HG03066 (cell line): ENCODE results near the gene SNAPC4.

Experiments
- ATAC-seq: cut with Tn5 transposase; IDR thresholded peaks from one replicate; pipeline ENCODE4 v1.9.1; 2021; ENCODE audit warnings: low read depth; ENCODE audit not compliant: unreplicated experiment

SNAPC4 gene, protein sequence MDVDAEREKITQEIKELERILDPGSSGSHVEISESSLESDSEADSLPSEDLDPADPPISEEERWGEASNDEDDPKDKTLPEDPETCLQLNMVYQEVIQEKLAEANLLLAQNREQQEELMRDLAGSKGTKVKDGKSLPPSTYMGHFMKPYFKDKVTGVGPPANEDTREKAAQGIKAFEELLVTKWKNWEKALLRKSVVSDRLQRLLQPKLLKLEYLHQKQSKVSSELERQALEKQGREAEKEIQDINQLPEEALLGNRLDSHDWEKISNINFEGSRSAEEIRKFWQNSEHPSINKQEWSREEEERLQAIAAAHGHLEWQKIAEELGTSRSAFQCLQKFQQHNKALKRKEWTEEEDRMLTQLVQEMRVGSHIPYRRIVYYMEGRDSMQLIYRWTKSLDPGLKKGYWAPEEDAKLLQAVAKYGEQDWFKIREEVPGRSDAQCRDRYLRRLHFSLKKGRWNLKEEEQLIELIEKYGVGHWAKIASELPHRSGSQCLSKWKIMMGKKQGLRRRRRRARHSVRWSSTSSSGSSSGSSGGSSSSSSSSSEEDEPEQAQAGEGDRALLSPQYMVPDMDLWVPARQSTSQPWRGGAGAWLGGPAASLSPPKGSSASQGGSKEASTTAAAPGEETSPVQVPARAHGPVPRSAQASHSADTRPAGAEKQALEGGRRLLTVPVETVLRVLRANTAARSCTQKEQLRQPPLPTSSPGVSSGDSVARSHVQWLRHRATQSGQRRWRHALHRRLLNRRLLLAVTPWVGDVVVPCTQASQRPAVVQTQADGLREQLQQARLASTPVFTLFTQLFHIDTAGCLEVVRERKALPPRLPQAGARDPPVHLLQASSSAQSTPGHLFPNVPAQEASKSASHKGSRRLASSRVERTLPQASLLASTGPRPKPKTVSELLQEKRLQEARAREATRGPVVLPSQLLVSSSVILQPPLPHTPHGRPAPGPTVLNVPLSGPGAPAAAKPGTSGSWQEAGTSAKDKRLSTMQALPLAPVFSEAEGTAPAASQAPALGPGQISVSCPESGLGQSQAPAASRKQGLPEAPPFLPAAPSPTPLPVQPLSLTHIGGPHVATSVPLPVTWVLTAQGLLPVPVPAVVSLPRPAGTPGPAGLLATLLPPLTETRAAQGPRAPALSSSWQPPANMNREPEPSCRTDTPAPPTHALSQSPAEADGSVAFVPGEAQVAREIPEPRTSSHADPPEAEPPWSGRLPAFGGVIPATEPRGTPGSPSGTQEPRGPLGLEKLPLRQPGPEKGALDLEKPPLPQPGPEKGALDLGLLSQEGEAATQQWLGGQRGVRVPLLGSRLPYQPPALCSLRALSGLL (N-terminal part only)

DNA sequence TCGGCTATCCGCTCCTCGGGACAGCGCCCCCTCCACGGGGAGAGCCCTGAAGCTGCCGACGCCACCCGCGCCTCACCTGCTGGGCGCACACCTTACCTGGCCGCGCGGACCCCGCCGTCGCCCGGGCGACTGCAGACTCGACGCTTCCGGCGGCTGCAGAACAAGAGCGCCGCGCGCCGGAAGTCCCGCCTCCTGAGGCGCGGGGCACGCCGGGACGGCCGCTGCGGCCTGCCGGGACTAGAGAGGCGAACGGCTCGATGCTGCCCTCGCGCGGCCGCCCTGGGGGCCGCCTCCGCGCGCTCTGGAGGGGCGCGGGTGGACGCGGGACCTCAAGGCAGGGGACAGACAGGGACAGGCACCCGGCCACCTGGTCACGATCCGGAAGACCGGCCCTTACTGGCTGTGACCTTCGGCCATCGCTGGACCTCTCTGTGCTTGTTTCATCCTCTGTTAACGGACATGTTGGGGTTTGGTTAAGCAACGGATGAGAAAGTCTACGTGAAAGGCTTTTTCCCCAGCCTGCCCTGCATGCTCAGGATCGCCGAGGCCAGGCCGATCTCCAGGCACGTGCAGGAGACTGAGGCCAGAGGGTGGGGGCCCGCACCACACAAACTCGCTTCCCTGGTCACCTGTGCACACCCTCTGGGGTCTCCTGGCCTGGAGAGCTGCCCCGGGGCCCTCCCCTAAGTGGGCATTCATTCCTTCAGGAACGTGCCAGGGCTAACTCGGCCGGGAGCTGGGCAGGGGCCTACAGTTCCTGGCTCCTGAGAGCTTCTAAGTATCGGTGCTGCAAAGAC is at the start of gene SNAPC4:
Gene SNAPC4, minus strand, starts transcription at position 133 of the 797 bp plus-strand sequence. CDS start 1,742 bp downstream, outside the sequence.
- peak; percentile 65 for ATAC-seq

DNA sequence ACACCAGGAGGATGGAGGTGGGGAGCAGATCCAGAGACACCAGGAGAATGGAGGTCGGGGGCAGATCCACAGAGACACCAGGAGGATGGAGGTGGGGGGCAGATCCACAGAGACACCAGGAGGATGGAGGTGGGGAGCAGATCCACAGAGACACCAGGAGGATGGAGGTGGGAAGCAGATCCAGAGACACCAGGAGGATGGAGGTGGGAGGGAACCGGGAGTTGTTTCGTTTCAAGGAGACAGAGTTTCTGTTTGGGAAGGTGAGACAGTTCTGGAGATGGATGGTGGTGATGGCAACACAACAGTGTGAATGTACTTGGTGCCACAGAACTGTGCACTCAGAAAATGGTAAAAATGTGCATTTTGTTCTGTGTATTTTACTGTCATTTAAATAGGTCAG is 48.7 kb upstream of the SNAPC4 start:
- ATAC-seq: no peak

DNA sequence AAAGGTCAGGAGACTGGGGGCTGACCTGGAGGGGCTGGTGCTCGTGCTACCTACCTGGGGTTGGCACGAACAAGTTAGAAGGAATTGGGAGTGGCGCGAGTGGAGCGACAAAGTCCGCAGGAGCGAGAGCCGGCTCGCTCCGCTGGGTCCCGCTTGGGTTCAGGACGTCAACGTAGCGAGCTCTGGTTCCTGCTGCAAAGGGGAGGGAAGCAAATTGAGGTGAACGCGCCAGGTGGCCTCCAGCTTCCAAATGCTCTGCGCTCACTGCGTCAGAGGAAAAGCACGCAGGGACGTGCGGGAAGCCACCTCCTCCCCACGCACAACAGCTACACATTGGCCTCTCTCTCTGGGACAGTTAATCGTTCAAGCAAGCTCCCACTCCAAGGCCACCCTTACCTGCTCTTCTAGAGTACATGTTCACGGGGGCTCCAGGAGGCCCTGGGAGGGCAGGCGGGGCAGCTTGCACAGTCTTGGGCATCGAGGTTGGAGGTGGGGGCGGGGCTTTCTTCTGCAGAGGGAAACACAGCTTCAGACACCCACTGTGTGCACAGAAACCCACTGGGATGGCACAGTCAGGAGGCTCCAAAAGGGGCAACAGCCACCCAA is 47.3 kb upstream of the SNAPC4 start:
- ATAC-seq: no peak

DNA sequence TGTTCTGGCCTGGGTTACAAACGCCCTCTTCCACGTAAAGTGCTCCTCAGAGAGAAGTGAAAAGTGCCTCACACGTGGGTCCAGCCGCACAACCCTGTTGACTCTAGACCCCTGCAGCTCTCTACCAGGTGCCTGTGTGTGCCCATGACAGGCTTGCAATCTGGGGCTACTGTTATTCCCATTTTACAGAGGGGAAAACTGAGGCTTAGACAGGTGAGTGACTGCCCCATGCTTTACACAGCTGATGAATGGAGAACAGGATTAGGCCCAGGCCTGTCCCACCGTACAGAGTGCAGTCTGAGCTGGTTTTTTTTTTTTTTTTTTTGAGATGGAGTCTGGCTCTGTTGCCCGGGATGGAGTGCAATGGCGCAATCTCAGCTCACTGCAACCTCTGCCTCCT is 45.8 kb upstream of the SNAPC4 start:
- no peak for ATAC-seq

DNA sequence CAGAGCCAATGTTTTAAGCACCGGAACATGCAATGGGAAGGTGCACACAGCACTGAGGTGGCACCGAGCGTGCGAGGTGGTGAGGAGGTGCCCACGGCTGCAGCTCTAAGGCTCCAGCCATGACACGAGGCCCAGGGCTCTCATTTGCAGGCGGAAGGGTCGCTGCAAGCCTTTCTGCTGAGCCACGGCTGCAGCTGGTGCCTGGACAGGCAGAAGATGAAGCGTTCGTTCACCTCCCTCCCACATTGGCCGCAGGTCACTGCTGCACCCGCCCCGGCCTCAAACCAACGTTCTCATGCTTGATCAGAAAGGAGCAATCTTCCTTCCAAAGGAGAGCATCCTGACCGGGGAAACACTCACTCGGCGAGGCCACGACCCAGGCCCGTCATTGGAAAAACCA is 44.1 kb upstream of the SNAPC4 start:
- no peak for ATAC-seq

DNA sequence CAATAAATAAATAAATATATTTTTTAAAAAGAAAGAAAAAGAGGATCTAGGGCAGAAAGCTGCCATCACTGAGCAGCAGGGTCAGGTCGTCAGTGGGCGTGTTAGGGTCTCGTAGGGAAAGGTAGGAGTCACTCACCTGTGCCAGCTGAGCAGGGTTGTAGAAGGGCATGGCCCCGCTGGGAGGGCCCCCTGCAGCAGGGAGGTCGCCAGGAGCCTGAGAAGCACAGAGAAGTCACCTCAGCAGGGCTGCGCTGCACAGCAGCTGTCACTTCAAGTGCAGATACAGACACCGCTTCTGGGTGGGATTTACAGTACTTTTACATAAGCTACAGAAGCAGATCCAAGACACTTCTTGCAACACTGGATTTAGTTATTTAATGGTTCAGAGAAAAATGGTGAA is 43.7 kb upstream of the SNAPC4 start:
- ATAC-seq: no peak

DNA sequence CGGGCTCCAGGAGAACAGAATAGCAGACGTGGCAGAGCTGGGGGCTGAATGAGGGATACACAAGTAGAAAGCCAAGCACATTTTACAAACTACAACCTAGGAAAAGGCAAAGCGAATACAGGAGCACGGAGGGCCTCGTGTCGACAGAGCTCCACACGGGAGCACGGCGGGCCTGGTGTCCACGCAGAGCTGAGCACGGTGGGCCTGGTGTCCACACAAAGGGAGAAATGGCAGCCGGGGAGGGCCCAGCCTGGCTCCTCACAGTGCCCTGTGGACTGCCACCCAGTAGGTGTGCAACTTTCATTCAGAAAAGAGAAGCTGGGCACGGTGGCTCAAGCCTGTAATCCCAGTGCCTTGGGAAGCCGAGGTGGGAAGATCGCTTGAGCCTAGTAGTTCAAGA is 43.1 kb upstream of the SNAPC4 start:
- no peak for ATAC-seq

DNA sequence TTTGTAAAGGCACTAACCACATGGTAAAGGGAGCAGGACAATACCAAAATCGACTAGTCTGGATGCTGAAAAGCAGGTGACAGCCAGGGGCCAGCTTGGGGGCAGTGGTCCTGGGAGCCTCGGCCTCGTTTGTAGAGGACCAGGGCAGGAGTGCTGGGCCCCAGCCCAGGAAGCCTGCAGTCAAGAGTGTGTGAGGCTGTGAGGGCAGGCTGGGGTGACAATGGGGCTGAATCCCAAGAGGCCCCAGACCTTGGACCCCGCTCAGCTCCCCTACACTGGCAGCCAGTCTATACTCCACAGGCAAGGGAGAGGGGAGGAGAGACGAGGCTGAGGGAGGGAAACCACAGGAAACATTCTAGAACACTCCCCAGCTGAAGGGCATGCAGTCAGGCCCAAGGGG is 42.3 kb upstream of the SNAPC4 start:
- no peak for ATAC-seq

DNA sequence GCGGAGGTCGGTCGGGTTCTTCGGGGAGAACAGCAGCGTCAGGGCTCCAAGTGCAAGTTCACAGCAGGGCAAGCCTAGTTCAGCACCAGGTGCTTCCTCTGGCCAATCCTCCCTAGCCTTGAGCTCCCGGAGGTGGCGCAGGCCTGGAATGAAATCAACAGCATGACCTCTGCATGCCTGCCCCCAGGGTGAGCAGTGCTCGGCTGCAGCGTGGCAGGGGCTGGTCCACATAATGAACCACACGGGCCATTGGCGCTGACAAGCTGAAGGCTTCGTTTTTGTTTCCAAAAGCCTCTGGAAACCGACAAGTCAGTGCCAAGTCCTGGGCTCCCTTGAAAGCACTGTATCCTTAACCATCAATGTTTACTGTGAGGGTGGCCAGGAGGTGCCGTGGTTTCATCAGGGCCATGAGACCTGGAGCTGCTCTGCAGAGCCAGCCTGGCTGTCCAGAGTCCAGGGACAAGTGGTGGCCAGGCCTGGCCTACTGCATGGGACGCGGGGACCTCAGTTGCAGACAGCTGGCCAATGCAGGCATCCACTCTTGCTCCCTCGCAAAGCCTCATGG is 41.8 kb upstream of the SNAPC4 start:
- ATAC-seq: no peak

DNA sequence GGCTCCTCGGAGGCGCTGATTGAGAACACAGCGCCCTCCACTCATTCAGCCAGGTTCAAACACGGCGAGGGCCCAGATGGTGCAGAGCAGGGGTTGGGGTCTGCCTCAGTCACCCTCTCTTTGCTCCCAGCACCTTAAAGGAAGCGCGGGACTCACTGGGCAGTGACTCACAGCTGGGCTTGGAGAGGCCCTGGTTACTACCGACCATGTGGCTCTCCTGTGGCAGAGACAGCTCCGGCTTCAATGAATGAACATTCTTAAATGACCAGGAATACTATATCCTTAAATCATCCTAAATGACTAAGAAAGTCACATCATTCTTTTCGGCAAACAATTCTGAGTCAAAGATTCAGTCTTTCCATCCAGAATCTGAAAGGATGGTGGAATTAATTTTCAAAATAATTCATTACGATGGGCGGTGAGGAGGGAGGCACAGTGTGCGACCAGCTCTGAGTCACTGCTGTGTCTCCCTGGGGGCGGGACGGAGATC is 41.3 kb upstream of the SNAPC4 start:
- no peak for ATAC-seq

DNA sequence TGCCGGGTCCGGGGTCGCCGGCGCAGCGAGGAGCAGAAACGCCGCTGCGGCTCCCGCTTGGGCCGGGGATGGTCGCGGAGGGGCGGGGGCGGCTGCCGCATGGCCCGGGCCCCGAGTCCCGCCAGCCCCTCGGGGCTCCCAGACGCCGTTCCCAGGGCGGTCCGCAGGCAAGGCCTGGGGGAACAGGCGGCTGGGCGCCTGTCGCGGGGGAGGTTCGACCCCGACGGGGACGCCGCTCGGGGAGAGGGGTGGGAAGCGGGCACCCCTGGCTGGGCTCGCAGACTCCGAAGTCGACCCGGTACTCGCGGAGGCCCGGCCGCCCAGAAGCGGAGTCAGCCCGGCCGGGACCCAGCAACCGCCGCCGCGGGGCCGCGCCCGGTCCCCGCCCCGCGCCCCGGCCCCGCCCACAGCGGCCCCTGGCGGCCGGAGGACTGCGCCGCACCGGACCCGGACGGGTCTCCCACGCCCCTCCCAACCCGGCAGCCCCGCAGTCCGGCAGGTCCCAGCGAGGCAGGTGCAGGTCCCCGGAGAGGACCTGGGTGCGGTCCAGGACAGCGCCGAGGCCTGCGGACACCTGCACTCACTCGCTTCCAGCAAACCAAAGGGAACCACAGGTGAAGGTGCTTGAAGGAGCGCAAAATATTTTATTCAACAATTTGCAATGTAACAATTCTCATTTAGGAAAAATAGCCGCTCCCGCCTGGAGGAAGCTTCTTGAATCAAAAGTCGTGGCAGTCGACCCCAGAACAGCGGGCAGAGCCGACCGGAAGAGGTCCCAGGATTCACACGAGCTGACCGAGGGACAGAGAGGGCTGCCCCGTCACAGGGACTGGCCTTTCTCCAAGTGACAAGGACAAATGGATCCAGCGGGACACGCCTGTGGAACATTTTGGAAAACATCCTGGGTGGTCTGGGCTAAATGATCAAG is 39.8 kb upstream of the SNAPC4 start, which contains the start of gene INPP5E:
Gene INPP5E, minus strand, starts transcription at position 365 of the 928 bp plus-strand sequence. CDS start 426 bp downstream, outside the sequence.
- ATAC-seq: peak; percentile 45

DNA sequence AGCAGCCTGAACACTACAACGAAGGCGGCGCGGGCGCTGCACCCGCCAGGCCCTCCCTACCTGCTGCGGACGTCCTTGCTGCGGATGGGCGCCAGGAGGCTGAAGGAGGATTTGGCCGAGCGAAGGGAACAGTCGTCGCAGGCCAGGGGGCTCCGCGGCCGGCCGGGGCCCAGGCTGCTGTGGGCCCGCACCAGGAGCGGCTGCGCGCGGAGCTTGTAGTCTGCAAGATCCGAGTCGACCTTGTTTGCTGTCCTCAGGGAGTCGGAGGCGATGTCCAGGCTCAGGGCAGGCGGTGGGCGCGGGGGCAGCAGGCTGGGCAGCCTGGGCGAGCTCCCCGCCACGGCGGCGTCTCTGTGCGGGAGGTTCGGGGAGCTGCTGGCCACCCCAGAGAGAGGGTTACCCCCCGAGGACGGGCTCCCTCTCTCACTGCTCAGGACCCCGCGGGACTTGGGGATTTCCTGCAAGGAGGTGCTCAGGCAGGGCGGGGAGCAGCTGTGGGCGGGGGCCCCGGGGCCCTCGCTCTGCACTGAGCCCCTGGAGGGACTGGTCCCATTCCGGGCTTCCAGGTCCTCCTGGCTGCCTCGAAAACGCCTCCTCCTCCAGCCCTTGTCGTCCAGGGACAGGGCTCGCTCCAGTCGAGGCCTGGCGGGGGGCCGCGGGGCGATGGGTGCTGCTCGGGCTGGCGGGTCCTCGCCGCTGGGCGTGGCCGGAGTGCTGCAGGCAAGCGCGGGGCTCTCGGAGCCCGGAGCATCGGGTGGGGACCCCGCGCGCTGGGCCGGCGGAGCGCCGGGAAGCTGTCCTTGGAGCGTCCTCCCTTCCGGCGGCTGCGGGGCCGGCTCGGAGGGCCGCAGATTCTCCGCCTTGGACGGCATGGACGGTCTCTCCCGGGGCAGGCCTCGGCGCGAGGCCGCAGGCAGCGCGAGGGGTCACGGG is 38.8 kb upstream of the SNAPC4 start:
- ATAC-seq: peak; percentile 52

DNA sequence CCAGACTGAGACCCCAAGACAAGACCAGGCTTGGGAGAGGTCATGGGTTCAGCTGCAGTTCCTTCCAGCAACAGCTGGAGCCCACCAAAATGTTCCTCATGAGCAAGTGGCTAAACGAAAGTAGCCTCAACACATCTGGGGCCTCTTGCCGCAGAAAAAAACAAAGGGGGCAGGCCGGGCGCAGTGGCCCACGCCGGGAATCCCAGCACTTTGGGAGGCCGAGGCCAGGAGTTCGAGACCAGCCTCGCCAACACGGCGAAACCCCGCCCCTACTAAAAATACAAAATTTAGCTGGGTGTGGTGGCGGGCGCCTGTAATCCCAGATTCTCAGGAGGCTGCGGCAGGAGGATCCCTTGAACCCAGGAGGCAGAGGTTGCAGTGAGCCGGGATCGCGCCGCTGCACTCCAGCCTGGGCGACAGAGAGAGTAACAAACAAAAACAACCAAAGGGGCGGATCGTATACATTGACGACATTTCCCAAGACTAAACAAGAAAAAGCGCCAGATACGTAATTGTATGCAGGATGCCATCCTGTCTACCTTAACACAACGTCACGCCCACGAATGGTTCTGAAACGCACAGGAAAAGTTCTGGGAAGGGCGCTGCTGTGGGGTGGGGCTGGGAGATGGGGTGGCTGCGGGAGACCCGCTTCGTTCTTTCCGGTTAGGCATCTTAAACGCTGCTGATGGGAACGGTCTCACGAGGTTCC is 38.0 kb upstream of the SNAPC4 start:
- no peak for ATAC-seq

DNA sequence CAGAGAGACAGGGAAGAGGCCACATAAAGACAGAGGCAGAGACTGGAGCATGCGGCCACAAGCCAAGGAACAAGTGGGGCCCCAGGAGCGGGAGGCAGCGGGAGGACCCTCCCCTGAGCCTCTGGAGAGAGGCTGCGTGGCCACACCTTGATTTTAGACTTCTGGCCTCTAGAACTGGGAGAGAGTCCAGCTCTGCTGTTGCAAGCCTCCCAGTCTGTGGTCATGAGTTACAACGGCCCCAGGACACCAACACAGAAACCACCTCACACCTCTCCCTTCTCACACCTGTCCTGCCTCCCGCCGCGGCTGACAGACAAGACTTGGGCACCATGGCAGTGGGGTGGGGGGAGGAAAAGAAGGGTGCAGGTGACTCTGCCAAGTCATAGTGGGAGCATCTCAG is 37.5 kb upstream of the SNAPC4 start:
- ATAC-seq: no peak

DNA sequence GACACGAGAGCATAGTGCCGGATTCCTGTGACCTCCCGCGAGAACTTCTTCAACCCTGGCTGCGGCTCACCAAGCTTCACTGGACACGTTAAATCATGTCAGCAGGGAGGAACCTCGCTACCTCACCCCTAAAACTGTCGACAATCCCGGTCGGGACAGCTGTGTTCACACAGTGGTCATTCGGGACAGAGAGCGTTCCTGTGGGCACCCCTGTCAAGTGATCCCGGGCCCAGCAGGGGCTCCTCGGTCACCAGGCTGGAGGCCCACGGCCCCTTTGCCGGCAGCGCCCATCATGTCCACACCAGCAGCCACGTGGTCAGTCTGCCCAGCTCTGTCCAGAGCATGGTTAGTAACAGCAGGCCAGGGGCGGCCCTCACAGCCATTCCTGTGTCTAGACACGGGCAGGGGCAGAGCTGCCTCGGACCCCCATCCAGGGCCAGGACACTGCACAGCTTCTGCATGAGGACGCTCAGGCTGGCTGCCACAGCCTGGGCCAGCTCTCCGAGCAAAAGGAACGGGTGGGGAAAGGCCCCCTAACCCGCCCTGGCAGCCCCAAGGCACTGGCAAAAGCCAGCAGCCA is 36.2 kb upstream of the SNAPC4 start:
- no peak for ATAC-seq
